RPMI7951 (cell line): Measurements from ENCODE around the gene PNKD. TPM values are rescaled to one million over a fixed set of nuclear protein-coding genes. Genes with fewer than 3 reads are reported as not detected.

ENCODE experiments used
- DNase-seq: peaks from one replicate; pipeline ENCODE4 v3.0.0-alpha.2; 2012; ENCODE audit warnings: low read depth
- total RNA-seq: library from RNA; depleted of rRNA; stranded (reverse); fragments of >200 nt; shearing (Covaris generic); gene quantifications from 2 replicates; pipeline ENCODE4 v1.2.3, GENCODE V29; 2014

Gene PNKD
- total RNA-seq, 1 experiment from 2014 or later = 85.5 TPM

GRCh38 chr2:218257390-218257981 is 12.8 kb upstream of the PNKD start:
- DNase-seq = peak; percentile 30

GRCh38 chr2:218259099-218259961 is 11.0 kb upstream of the PNKD start:
- DNase-seq = peak; percentile 39

- DNase-seq = no peak
Observed at GRCh38 chr2:218260166-218260565, 10.2 kb upstream of the PNKD start.

GRCh38 chr2:218260742-218261422 is 9.4 kb upstream of the PNKD start, which contains the start of gene GPBAR1:
GPBAR1 (plus strand) TSS chr2:218261015; CDS start chr2:218262725, 1,710 bp downstream.
- no peak for DNase-seq

- DNase-seq = no peak
Observed at GRCh38 chr2:218261423-218262236, 8.7 kb upstream of the PNKD start.

- DNase-seq = no peak
Observed at GRCh38 chr2:218262237-218262600, 8.1 kb upstream of the PNKD start.

GRCh38 chr2:218262631-218263586 is 7.4 kb upstream of the PNKD start:
- no peak for DNase-seq

GRCh38 chr2:218263817-218264641 is 6.3 kb upstream of the PNKD start:
- DNase-seq = no peak

GRCh38 chr2:218264773-218265561 is 5.4 kb upstream of the PNKD start:
- DNase-seq = no peak

- DNase-seq = no peak
Observed at GRCh38 chr2:218265626-218266025, 4.7 kb upstream of the PNKD start.

GRCh38 chr2:218266316-218266979 is 3.9 kb upstream of the PNKD start:
- DNase-seq = no peak

GRCh38 chr2:218267259-218267658 is 3.1 kb upstream of the PNKD start:
- DNase-seq = no peak

- DNase-seq = no peak
Observed at GRCh38 chr2:218270721-218271486, 585 bp downstream of the PNKD start.

- no peak for DNase-seq
Observed at GRCh38 chr2:218271487-218271797, 1.1 kb downstream of the PNKD start.

GRCh38 chr2:218271865-218272530 is 1.7 kb downstream of the PNKD start:
- no peak for DNase-seq

GRCh38 chr2:218272531-218273212 is 2.4 kb downstream of the PNKD start:
- peak; percentile 89 for DNase-seq
